Esophagus muscularis mucosa (tissue), 4 donors: Measurements from ENCODE around the gene LRRC7.

Experiments used
- CTCF ChIP-seq, 3 experiments: fragments of 200-600 bp in 2 of 3; fragments of 450-650 bp in 1 of 3; sonication (generic) in 2 of 3; IDR thresholded peaks; one replicate each; pipeline ENCODE4 v1.5.1; 2017 to 2019; ENCODE audit warnings: antibody characterized with exemption in 3 of 3, mild to moderate bottlenecking in 2 of 3, moderate library complexity in 1 of 3
- EP300 ChIP-seq: sonication (generic); formaldehyde crosslinking; IDR thresholded peaks from one replicate; pipeline ENCODE4 v1.6.1; 2017; ENCODE audit warnings: antibody characterized with exemption
- POLR2A ChIP-seq: fragments of 450-650 bp; IDR thresholded peaks from one replicate; pipeline ENCODE4 v1.6.1; 2017; ENCODE audit warnings: antibody characterized with exemption, moderate library complexity, mild to moderate bottlenecking, low read depth
- POLR2AphosphoS5 ChIP-seq, 2 donors: sonication (generic); formaldehyde crosslinking; IDR thresholded peaks; one replicate each; pipeline ENCODE4 v1.6.1; 2017; ENCODE audit warnings: antibody characterized with exemption in 2 of 2

DNA sequence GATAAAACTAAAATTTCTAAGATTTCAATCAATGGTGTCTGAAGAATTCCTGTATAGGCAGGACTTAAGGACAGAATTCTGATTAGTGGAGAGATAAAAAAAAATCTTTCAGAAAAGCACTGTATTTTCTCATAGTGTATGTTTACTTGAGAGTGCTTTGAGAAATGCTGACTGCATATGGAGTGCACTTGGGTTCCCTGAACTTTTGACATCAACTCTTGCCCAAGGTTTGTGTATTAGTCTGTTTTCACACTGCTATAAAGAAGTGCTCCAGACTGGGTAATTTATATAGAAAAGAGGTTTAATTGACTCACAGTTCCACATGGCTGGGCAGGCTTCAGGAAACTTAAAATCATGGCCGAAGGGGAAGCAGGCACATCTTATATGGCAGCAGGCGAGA, 362.7 kb downstream of the LRRC7 start:
- TF ChIP-seq POLR2AphosphoS5 (IDR thresholded peaks at IDR 0.05) (no peak), CTCF (IDR thresholded peaks at IDR 0.05) (no peak), POLR2A (no peak), EP300 (no peak)
